ENCODE measurements around the gene PPP1R1A. TPM values are rescaled to one million over a fixed set of nuclear protein-coding genes. Genes with fewer than 3 reads are reported as not detected.

The PPP1R1A gene
- total and polyA plus RNA-seq, 9 of the 15 experiments (the other 6 are each of a cell fraction or from before 2014, with no cell fraction given) = not detected

DNA sequence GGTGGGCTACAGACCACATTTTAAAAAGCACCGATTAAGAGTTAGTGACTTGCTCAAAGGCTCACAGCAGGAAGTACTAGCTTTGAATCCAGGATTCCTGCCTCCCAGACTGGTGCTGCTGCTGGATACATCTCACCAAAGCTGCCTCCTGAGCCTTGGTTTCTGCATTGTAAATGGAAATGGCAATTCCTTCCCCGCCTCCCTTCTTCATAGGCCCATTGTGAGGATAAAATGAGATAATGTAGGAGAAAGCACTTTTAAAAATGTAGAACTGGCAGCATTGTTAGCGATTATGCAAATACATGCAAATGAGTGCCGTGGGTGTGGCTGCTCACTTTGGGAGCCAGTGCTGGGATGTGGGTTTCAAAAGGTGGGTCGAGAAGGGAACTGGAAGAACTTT, 23.7 kb downstream of the PPP1R1A start (continued):
- TF ChIP-seq CTCFL (IDR thresholded peaks at IDR 0.05; ENCODE audit: borderline replicate concordance, insufficient read depth, low read depth, low read length, poor library complexity, severe bottlenecking) = no peak
- TF ChIP-seq ZNF121 (CRISPR knock-in tag; conservative IDR thresholded peaks at IDR 0.05) = no peak
- no peak for TF ChIP-seq POLR2AphosphoS5 (IDR thresholded peaks at IDR 0.05; ENCODE audit: control insufficient read depth, insufficient read depth, low read depth, low read length)
- no peak for TF ChIP-seq SMARCA4 (IDR thresholded peaks at IDR 0.05)
- no peak for TF ChIP-seq YY1 (IDR thresholded peaks at IDR 0.05; ENCODE audit: borderline replicate concordance in 1 of 3, control insufficient read depth in 1 of 3, extremely low read depth in 1 of 3, insufficient read depth in 3 of 3, insufficient read length in 1 of 3, insufficient replicate concordance in 2 of 3, low read depth in 1 of 3, low read length in 2 of 3)
- no peak for TF ChIP-seq TFAM (CRISPR knock-in tag; conservative IDR thresholded peaks at IDR 0.05)
- no peak for TF ChIP-seq ZNF232 (CRISPR knock-in tag; IDR thresholded peaks at IDR 0.05)

DNA sequence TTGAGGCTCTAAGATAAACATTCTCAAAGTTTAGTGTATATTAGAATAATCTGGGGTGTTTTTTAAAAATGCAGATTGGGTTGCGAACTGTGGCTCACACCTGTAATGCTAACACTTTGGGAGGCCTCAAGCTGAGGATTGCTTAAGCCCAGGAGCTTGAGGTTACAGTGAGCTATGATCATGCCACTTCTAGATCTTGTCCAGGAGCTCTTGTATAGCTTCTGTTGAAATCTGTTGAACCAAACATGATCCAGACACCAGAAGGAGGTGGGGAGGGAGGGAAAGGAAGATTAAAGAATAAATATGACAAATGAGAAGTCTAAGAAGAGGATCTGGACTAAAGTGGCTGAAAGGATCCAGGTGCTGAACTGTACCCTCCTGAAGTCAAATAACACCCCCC, 24.7 kb downstream of the PPP1R1A start:
- no peak for TF ChIP-seq RBM39 (optimal IDR thresholded peaks at IDR 0.05; ENCODE audit: low read depth, low read length)
- no peak for TF ChIP-seq ZNF707 (CRISPR knock-in tag; conservative IDR thresholded peaks at IDR 0.05)
- CTCF ChIA-PET (ENCODE audit: low intra/inter-chr PET ratio) = no interaction called here
- Histone ChIP-seq H3K9ac (ENCODE audit: insufficient read depth in 1 of 2, low read depth in 2 of 2, low read length in 2 of 2) (no peak overlapping the region), H3K79me2 (ENCODE audit: control insufficient read depth, insufficient read depth, low read length) (no peaks in the 10 kb centered on the region), H3K4me2 (ENCODE audit: insufficient read depth, low read length) (no peak overlapping the region), H3K9me3 (replicated peaks; ENCODE audit: control insufficient read depth, insufficient read depth, low read depth, low read length) (no peaks in the 10 kb centered on the region), H4K20me1 (replicated peaks; ENCODE audit: control insufficient read depth, insufficient read depth, low read length) (no peaks in the 10 kb centered on the region), H2AFZ (ENCODE audit: low read depth, low read length) (no peak overlapping the region), H3K27ac (ENCODE audit: extremely low read depth, low read depth, low read length) (no peak overlapping the region), H3K4me1 (replicated peaks in 1 of 2; ENCODE audit: control insufficient read depth in 2 of 2, insufficient read depth in 2 of 2, low read length in 2 of 2) (peaks cover 3 to 14% of the 10 kb centered on the region in 2 experiments; a peak in 4 of 5 replicates), H3K27me3 (ENCODE audit: control insufficient read depth in 2 of 2, insufficient read depth in 2 of 2, low read length in 2 of 2) (peaks cover 5 to 9% of the 10 kb centered on the region in 2 experiments; a peak in 4 of 5 replicates), H3K4me3 (no peak overlapping the region), H3K36me3 (ENCODE audit: control insufficient read depth, insufficient read depth, low read length) (no peaks in the 10 kb centered on the region), H3K9me1 (ENCODE audit: control insufficient read depth, insufficient read depth, low read length) (no peaks in the 10 kb centered on the region)
- no peak for DNase-seq (ENCODE audit: extremely low read depth in 1 of 4, low spot score in 3 of 4)
- FAIRE-seq = no peak
- POLR2A ChIA-PET = interaction anchor here (0.9 kb wide), 1 partner anchor 353 kb away, joined by 3 read pairs; no protein-coding TSS in a partner anchor
- in situ Hi-C loops (cut with MboI) (no loop called here), intact Hi-C loops (cut with micrococcal nuclease) (no loop called here)
- WGBS (ENCODE audit: insufficient coverage, low coverage, missing lambda C conversion rate) = 13% methylated on average over 1 of the region's 1 CpG
- BruUV-seq (replicated peaks) = no TSS peak
- no peak for ATAC-seq
